ENCODE data around the gene FANCL. TPM values are rescaled to one million over a fixed set of nuclear protein-coding genes. Genes with fewer than 3 reads are reported as not detected.

The FANCL gene
- total RNA-seq, 6 experiments from 2014 or later: 6.8 to 22.3 (median 15.3) TPM

DNA sequence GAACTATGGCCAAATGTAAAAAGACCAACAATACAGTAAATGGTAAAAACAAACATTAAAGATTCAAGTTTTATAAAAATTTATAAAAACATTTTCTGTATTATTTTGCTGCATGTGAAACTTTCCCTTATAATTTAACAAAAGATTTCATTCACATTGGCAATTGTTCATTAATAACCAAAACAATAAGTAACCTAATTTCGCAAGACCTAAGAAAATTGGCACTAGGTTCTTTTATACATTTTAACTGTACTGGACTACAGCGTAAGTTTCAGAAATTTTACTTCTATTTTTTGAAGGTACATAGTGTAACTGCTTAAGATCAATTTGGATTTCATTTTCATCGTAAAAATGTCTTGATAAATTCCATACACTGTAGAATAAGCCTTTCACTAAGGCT lies 77.2 kb downstream of the FANCL start:
- Histone ChIP-seq H3K27ac (no peak overlapping the region), H3K4me1 (no peaks in the 10 kb centered on the region), H3K4me3 (no peak overlapping the region), H3K36me3 (peaks cover 0 to 22% (median 7%) of the 10 kb centered on the region in 4 donors), H3K27me3 (no peaks in the 10 kb centered on the region), H3K9me3 (no peaks in the 10 kb centered on the region)
- TF ChIP-seq, protein P1, sequence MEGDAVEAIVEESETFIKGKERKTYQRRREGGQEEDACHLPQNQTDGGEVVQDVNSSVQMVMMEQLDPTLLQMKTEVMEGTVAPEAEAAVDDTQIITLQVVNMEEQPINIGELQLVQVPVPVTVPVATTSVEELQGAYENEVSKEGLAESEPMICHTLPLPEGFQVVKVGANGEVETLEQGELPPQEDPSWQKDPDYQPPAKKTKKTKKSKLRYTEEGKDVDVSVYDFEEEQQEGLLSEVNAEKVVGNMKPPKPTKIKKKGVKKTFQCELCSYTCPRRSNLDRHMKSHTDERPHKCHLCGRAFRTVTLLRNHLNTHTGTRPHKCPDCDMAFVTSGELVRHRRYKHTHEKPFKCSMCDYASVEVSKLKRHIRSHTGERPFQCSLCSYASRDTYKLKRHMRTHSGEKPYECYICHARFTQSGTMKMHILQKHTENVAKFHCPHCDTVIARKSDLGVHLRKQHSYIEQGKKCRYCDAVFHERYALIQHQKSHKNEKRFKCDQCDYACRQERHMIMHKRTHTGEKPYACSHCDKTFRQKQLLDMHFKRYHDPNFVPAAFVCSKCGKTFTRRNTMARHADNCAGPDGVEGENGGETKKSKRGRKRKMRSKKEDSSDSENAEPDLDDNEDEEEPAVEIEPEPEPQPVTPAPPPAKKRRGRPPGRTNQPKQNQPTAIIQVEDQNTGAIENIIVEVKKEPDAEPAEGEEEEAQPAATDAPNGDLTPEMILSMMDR (IDR thresholded peaks at IDR 0.05): no peak
- no peak for ATAC-seq
- DNase-seq: no peak
- intact Hi-C loops (cut with DNase I): no loop called here
- WGBS (ENCODE audit: insufficient coverage, low coverage, low lambda C conversion rate, missing lambda C conversion rate): 95% methylated on average over 3 of the region's 3 CpGs

DNA sequence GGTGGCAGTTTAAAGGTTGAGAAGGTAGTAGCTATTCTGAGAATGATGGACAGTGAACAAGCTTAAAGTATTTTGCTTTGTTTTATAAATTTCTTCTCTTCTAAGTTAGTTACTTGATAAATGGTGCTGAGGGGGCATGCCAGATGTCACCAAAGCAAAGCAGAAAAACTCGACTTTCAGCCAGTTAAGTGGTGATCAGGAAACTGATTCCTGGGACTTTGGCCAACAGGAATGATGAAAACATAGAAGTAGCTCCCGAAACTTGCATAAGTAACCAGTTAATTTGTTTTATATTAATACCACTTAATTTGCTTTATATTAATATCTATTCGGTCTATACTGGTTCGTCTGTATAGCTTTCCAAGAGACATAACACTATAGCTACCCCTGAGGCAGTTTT lies 82.6 kb downstream of the FANCL start:
- no peaks in the 10 kb centered on the region for H3K4me1 ChIP-seq
- no peak overlapping the region for H3K4me3 ChIP-seq
- WGBS (ENCODE audit: insufficient coverage, low coverage, low lambda C conversion rate, missing lambda C conversion rate): 77% methylated on average over 4 of the region's 4 CpGs
- DNase-seq: no peak
- no peak for ATAC-seq
- no peak for TF ChIP-seq POLR2A (IDR thresholded peaks at IDR 0.05)
- TF ChIP-seq, protein P1 (IDR thresholded peaks at IDR 0.05): no peak
- no peaks in the 10 kb centered on the region for H3K9me3 ChIP-seq
- peaks cover 0 to 22% (median 7%) of the 10 kb centered on the region in 4 donors for H3K36me3 ChIP-seq
- intact Hi-C loops (cut with DNase I): no loop called here
- no peak overlapping the region for H3K27ac ChIP-seq
- no peaks in the 10 kb centered on the region for H3K27me3 ChIP-seq

DNA sequence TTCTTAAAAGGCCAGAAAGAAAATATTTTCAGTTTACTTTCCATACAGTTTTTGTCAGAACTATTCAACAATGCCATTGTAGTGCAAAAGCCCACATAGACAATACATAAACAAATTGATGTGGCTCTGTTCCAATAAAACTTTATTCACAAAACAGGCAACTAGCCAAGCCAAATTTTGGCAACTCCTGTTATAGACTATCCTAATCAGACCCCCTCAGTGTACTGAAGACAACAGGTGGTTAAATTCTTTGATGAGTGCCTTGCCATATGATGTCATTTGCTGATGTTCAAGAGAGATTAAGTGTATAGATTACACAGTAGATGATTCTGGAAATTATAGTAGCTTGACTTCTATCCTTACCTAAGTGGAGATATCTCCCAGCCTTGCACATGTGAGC lies 83.4 kb downstream of the FANCL start:
- H3K4me1 ChIP-seq: no peaks in the 10 kb centered on the region
- intact Hi-C loops (cut with DNase I): no loop called here
- H3K4me3 ChIP-seq: no peak overlapping the region
- DNase-seq (no peak), ATAC-seq (no peak)
- no peak overlapping the region for H3K27ac ChIP-seq
- H3K27me3 ChIP-seq: no peaks in the 10 kb centered on the region
- no peak for TF ChIP-seq POLR2A (IDR thresholded peaks at IDR 0.05)
- TF ChIP-seq, protein P1 (IDR thresholded peaks at IDR 0.05): no peak
- peaks cover 0 to 22% (median 7%) of the 10 kb centered on the region in 4 donors for H3K36me3 ChIP-seq
- no peaks in the 10 kb centered on the region for H3K9me3 ChIP-seq

DNA sequence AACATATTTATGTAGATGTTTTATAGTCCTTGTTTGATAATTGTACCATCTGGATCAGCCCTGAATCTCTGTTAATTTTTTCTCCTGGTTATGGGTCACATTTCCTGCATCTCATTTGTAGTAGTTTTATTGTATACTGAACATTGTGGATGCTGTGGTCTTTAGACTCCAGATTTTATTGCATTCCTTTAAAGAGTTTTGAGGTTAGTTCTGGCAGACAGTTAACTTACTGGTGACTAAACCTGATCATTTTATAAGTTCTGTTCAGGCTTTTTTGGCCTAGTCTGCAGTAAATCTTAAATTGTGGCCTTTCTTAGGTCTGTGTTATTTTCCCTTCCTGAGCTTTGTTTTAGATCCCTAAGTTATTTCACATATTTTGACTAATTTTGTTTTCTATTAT lies 84.3 kb downstream of the FANCL start:
- Histone ChIP-seq H3K36me3 (peaks cover 0 to 22% (median 7%) of the 10 kb centered on the region in 4 donors), H3K4me3 (no peak overlapping the region), H3K9me3 (no peaks in the 10 kb centered on the region), H3K27me3 (no peaks in the 10 kb centered on the region), H3K27ac (no peak overlapping the region), H3K4me1 (no peaks in the 10 kb centered on the region)
- TF ChIP-seq, protein P1 (IDR thresholded peaks at IDR 0.05): no peak
- no peak for TF ChIP-seq POLR2A (IDR thresholded peaks at IDR 0.05)
- no peak for DNase-seq
- intact Hi-C loops (cut with DNase I): no loop called here
- ATAC-seq: no peak

DNA sequence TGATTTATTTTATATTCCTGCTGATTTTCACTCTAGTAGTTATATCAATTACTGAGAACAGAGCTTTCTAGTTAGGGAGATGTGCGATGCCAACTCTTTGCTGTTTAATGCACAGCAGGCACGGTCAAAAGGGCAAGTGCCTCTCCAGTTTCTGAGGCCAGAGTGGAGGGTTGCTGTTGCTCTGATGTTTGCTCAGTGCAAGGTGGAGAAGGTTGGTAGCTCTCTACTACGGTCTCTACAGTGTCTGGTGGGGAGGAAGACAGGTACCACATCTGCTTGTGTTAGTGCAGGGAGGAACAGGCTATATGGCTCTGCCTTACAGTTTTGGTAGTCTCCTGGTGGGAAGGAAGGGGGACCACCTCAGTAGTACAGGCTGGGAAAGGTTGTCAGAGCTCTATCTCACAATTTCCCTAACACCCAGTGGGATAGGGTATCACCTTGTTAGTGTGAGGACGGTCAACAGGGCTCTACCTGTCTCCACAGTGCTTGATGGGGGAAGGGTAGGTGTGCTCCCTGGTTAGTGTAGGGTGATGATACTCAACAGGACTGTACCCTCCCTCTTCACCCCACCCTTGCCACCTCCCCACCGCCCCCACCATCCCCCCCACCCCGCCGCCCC lies 85.9 kb downstream of the FANCL start:
- H3K27me3 ChIP-seq: no peaks in the 10 kb centered on the region
- WGBS (ENCODE audit: insufficient coverage, low coverage, low lambda C conversion rate, missing lambda C conversion rate): 82% methylated on average over 2 of the region's 7 CpGs
- no peaks in the 10 kb centered on the region for H3K9me3 ChIP-seq
- TF ChIP-seq POLR2A (IDR thresholded peaks at IDR 0.05): no peak
- TF ChIP-seq, protein P1 (IDR thresholded peaks at IDR 0.05): no peak
- no peaks in the 10 kb centered on the region for H3K4me1 ChIP-seq
- H3K4me3 ChIP-seq: no peak overlapping the region
- peaks cover 0 to 11% (median 2%) of the 10 kb centered on the region in 4 donors for H3K36me3 ChIP-seq
- no peak overlapping the region for H3K27ac ChIP-seq
- ATAC-seq (peak in 2 of 4 donors; percentile 17 to 32), DNase-seq (no peak)
- intact Hi-C loops (cut with DNase I): no loop called here

Data from right lobe of liver (tissue), 6 donors.